Measurements from ENCODE around the gene MYO1A. TPM values are rescaled to one million over a fixed set of nuclear protein-coding genes. Genes with fewer than 3 reads are reported as not detected.
A peak's percentile ranks its signal among the peaks of the same experiment; 100 is the strongest.
"Not testable (repeated sequence)": the region's sequence is repeated elsewhere in the genome, so short reads cannot be mapped to it uniquely, and the experiment has no call there.

Gene MYO1A
- polyA plus RNA-seq, 3 donors: 0.11 to 0.47 (median 0.20) TPM

GRCh38 chr12:57088354-57089270 is 38.7 kb upstream of the MYO1A start, which contains the start of gene NAB2:
Gene NAB2 (plus strand): TSS chr12:57089114. CDS start chr12:57089272, 158 bp downstream.
- peak; percentile 78 to 93 (median 89) for DNase-seq (ENCODE audit: extremely low read depth in 1 of 11, low read depth in 9 of 11, low spot score in 4 of 11)

DNA sequence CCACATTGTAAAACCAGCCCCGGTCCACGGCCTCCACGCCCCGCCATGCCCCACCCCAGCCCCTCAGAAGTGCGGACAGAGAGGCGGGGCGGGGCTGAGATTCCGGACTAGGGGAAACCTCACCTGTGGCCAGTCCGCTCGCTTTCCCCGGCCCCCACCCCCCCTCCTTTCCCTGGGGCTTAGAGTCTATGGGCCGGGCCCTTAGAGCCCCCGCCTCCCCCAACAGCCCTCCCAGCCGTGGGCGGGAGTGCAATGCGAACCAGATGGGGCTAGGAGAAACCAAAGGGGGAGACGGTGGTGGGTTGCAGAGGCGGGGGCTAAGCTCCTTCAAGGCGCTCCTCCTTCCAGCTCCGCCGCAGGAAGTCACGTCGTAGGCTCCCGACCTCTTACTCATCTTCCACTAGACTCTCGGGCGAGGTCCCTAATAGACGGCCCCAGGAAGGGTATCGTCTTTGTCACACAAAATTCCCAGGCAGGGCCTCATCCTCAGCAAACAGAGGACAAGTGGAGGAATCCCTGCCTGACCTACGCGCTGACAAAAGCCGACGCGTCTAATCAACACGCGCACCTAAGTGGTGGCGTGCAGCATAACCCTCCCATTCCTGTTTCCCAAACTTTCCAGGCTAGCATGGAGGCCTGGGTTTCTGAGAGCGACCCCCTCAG is 37.9 kb upstream of the MYO1A start:
- DNase-seq (ENCODE audit: extremely low read depth in 1 of 11, low read depth in 9 of 11, low spot score in 4 of 11): peak; percentile 78 to 95 (median 89)

GRCh38 chr12:57087010-57087690 is 37.2 kb upstream of the MYO1A start:
- peak in 9 of 11 donors; percentile 65 to 80 (median 70) for DNase-seq (ENCODE audit: extremely low read depth in 1 of 11, low read depth in 9 of 11, low spot score in 4 of 11)

DNA sequence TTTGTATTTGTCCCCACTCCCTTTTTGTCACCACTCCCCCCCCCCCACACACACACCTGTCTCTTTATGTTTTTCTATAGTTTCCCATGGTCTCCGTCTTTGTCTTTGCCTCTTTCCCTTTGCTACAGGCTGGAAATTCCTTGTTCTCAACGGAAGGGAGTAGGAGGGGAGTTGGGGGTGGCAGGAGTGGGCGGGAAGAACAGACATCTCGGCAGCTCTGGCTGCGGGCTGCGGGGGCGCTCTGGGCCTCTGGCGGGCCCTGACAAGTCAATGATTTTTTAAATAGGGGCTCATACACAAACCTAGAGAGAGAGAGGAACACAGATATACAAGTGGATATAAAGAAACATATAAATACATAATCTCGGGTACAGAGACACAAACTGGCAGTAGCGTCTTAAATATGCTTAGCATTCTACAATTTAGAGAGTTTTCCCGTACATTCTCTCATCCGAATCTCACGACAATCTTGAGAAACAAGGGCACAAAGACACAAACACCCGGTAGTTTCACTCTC is 36.6 kb upstream of the MYO1A start:
- DNase-seq (ENCODE audit: extremely low read depth in 1 of 11, low read depth in 9 of 11, low spot score in 4 of 11): peak; percentile 67 to 88 (median 74)

- peak; percentile 47 to 83 (median 69) for DNase-seq (ENCODE audit: extremely low read depth in 1 of 11, low read depth in 9 of 11, low spot score in 4 of 11)
Observed at GRCh38 chr12:57085999-57086492, 36.1 kb upstream of the MYO1A start.

DNA sequence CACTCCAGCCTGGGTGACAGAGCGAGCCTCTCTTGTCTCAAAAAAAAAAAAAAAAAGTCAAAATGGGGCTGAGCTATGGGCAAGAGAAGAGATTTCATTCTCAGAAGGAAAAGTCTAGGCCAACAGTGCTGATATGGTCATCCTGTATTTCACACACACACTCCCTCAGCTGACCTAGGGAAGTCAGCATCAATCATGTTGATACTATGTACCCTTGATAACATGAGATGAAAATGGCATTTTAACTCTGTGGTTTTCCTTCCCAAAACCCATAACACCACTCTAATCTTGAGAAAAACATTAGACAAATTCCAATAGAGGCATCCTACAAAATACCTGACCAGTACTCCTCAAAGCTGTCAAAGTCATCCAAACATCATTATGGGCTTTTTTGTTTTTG is 30.9 kb upstream of the MYO1A start:
- no peak for DNase-seq (ENCODE audit: extremely low read depth in 1 of 11, low read depth in 9 of 11, low spot score in 4 of 11)

- no peak for DNase-seq (ENCODE audit: extremely low read depth in 1 of 11, low read depth in 9 of 11, low spot score in 4 of 11)
Observed at GRCh38 chr12:57079821-57080220, 29.9 kb upstream of the MYO1A start.

DNA sequence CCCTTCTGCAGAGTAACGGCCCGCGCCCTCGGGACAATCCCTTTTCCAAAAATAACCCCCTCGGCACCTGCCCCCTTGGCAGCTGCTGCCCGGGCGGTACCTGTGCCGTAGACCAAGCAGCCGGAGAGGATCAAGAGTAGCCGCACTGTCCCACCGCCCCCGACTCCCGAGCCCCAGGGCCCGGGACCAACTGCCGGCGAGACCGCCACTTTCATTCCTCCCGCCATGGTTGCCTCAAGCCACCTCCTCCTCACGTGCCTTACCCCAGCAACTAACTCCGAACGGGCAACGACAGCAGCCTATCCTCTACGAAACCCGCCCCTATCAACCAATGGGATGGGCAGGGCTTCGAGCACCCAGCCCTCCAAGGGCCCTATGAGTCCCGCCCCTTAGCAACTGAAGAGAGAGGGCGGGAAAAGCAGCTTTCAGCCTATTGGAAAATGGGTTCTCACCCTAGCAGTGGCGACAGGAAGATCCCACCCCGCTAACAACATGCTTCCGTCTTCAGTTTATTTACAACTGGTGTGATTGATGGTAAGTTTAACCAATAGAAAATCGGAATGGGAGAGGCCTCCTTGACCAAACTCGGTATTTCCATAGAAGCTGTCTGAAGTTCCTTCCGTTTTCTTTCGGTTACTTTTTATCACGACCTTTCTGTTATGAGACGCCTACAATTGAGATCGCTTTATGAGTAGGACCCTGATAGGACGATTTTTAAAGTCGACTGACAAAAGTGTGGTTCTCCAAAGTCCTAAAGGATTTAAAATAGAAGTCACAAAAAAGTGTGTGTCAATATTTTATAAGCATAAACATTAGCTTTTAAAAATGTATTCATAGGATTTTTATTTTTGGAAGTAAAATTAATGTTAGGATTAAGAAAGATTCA is 28.8 kb upstream of the MYO1A start, which contains the start of gene NEMP1:
Gene NEMP1, minus strand, starts transcription at position 273 of the 886 bp plus-strand sequence. Its CDS starts 46 bp downstream, at position 227.
- peak; percentile 97 to 100 (median 100) for DNase-seq (ENCODE audit: extremely low read depth in 1 of 11, low read depth in 9 of 11, low spot score in 4 of 11)

DNA sequence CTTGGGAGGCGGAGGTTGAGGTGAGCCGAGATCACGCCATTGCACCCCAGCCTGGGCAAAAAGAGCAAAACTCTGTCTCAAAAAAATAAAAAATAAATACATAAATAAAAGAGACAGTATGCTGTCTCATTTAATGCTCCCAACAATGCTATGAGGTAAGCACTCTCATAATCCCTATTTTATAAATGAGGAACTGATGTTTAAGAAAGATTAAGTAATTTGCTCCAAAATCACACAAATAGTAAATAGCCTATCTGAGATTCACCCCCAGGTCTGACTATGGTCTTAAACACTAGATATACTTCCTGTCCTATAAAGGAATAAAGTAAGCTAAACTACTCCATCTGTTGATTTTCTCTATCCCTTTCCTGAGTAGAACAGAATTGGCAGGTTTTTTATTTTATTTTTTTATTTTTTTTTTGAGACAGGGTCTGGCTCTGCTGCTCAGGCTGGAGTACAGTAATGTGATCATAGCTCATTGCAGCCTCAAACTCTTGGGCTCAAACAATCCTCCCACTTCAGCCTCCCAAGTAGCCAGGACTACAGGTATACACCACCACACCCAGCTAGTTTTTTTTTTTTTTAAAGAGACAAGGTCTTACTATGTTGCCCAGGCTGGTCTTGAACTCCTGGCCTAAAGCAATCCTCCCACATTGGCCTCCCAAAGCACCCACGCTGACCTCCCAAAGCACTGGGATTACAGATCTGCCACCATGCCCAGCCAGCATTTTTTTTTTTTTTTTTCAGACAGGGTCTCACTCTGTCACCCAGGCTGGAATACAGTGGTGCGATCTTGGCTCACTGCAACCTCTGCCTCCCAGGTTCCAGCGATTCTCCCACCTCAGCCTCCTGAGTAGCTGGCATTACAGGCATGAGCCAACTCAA is 23.9 kb upstream of the MYO1A start:
- not testable (repeated sequence) for DNase-seq (ENCODE audit: extremely low read depth in 1 of 11, low read depth in 9 of 11, low spot score in 4 of 11)

DNA sequence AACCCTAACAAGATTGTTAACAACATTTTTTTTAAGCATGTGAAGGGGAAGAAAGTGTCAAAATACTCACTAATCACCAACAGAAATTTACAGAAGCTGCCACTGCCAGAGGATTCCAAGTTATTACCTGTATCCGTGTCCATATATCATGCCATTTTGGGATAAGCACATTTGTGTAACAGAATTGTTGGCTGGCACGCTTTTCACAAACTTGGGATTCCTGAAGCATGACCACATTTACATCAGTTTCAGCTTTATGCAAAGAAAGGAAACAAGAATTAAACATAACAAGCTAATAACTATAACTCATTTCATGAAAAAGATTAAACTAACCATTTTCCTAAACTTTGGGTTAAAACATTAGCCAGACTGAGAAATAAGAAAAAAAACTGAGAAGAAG is 22.7 kb upstream of the MYO1A start:
- no peak for DNase-seq (ENCODE audit: extremely low read depth in 1 of 11, low read depth in 9 of 11, low spot score in 4 of 11)

GRCh38 chr12:57069523-57069922 is 19.6 kb upstream of the MYO1A start:
- peak in 9 of 11 donors; percentile 56 to 77 (median 71) for DNase-seq (ENCODE audit: extremely low read depth in 1 of 11, low read depth in 9 of 11, low spot score in 4 of 11)

- no peak for DNase-seq (ENCODE audit: extremely low read depth in 1 of 11, low read depth in 9 of 11, low spot score in 4 of 11)
Observed at GRCh38 chr12:57066245-57066644, 16.3 kb upstream of the MYO1A start.

- no peak for DNase-seq (ENCODE audit: extremely low read depth in 1 of 11, low read depth in 9 of 11, low spot score in 4 of 11)
Observed at GRCh38 chr12:57063991-57064685, 14.2 kb upstream of the MYO1A start.

GRCh38 chr12:57058454-57058853 is 8.5 kb upstream of the MYO1A start:
- no peak for DNase-seq (ENCODE audit: extremely low read depth in 1 of 11, low read depth in 9 of 11, low spot score in 4 of 11)

DNA sequence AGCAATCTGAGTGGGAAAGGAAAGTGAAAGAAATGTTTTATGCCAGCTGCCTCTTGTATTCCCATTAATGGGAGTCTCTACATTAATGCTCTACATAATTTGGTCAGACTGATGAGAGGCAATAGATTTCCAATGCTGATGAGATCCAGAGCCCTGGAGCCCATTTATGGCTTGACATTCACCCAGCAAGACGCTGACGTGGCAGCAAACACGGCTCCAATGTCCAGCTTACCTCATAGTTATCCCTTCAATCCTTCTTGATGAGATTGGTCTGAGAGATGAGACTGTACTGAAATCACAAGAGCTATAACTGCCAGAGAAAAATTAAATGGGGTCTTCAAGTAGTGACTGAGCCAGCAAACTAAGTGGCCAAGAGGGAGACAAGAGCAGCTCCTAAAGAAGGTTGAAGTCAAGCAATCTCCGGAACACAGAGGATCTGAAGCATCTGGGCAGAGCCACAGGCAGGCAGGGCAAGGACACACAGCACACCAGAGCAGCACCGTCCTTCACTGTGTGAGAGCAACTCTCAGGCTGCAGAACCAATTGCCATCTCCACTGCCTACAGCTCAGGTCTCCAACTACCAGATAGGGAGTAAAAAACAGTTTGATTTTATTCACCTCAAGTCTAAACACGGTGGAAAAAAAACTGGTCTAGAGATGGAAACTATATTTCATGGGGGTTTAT is 7.3 kb upstream of the MYO1A start:
- no peak for DNase-seq (ENCODE audit: extremely low read depth in 1 of 11, low read depth in 9 of 11, low spot score in 4 of 11)

- DNase-seq (ENCODE audit: extremely low read depth in 1 of 11, low read depth in 9 of 11, low spot score in 4 of 11): no peak
Observed at GRCh38 chr12:57055824-57056223, 5.9 kb upstream of the MYO1A start.
